GM19463 (cell line): ENCODE results near the gene GZF1.

ENCODE experiments used
- ATAC-seq: cut with Tn5 transposase; IDR thresholded peaks from one replicate; pipeline ENCODE4 v1.9.1; 2021; ENCODE audit warnings: mild to moderate bottlenecking, moderate library complexity; ENCODE audit not compliant: unreplicated experiment

GZF1 gene

GRCh38 chr20:23368316-23369071 is 6.5 kb downstream of the GZF1 start:
- no peak for ATAC-seq

- ATAC-seq: no peak
Measured at GRCh38 chr20:23369072-23369823, 7.3 kb downstream of the GZF1 start.

GRCh38 chr20:23370274-23370673 is 8.3 kb downstream of the GZF1 start:
- ATAC-seq: no peak

GRCh38 chr20:23370873-23371272 is 8.9 kb downstream of the GZF1 start:
- ATAC-seq: no peak

GRCh38 chr20:23371496-23371895 is 9.5 kb downstream of the GZF1 start:
- ATAC-seq: no peak

- no peak for ATAC-seq
Measured at GRCh38 chr20:23374441-23374840, 12.5 kb downstream of the GZF1 start.

- no peak for ATAC-seq
Measured at GRCh38 chr20:23375827-23376226, 13.8 kb downstream of the GZF1 start.

- ATAC-seq: no peak
Measured at GRCh38 chr20:23379772-23380171, 17.8 kb downstream of the GZF1 start.

- ATAC-seq: no peak
Measured at GRCh38 chr20:23381876-23382275, 19.9 kb downstream of the GZF1 start.

- no peak for ATAC-seq
Measured at GRCh38 chr20:23386304-23387117, 24.5 kb downstream of the GZF1 start.

GRCh38 chr20:23387118-23387443 is 25.1 kb downstream of the GZF1 start:
- ATAC-seq: no peak

GRCh38 chr20:23390091-23390774 is 28.3 kb downstream of the GZF1 start:
- no peak for ATAC-seq

- no peak for ATAC-seq
Measured at GRCh38 chr20:23391707-23392310, 29.8 kb downstream of the GZF1 start.

GRCh38 chr20:23393996-23394775 is 32.2 kb downstream of the GZF1 start:
- ATAC-seq: no peak

GRCh38 chr20:23396950-23397627 is 35.1 kb downstream of the GZF1 start:
- ATAC-seq: no peak

- ATAC-seq: no peak
Measured at GRCh38 chr20:23397961-23398360, 36.0 kb downstream of the GZF1 start.

- ATAC-seq: no peak
Measured at GRCh38 chr20:23399568-23400241, 37.7 kb downstream of the GZF1 start.

- ATAC-seq: no peak
Measured at GRCh38 chr20:23401051-23401450, 39.1 kb downstream of the GZF1 start.

GRCh38 chr20:23403751-23404150 is 41.8 kb downstream of the GZF1 start:
- no peak for ATAC-seq
